Measurements from ENCODE around the gene TFF1. TPM values are rescaled to one million over a fixed set of nuclear protein-coding genes. Genes with fewer than 3 reads are reported as not detected.

TFF1 gene
- polyA plus RNA-seq, 1 donor from 2014 or later, result not detected

GRCh38 chr21:42389449-42389835 is 23.1 kb upstream of the TFF1 start:
- Histone ChIP-seq H3K9ac (ENCODE audit: low read length) (no peak overlapping the region), H3K36me3 (ENCODE audit: insufficient read depth, low read length) (no peaks in the 10 kb centered on the region), H3K9me2 (ENCODE audit: insufficient read depth, low read length) (no peaks in the 10 kb centered on the region), H3K79me2 (replicated peaks; ENCODE audit: insufficient read depth, low read length) (no peaks in the 10 kb centered on the region), H3K9me3 (ENCODE audit: low read length) (no peaks in the 10 kb centered on the region), H4K20me1 (ENCODE audit: insufficient read depth) (no peaks in the 10 kb centered on the region), H3K4me2 (ENCODE audit: low read length) (no peak overlapping the region), H3F3A (ENCODE audit: insufficient read depth, low read length, poor library complexity, severe bottlenecking) (no peaks in the 10 kb centered on the region), H2AFZ (ENCODE audit: low read depth, low read length) (no peak overlapping the region), H3K27me3 (ENCODE audit: insufficient read depth, low read depth, low read length) (no peaks in the 10 kb centered on the region), H3K27ac (ENCODE audit: low read length) (no peak overlapping the region), H3K4me3 (ENCODE audit: low read length) (no peak overlapping the region)
- TF ChIP-seq CTCF (IDR thresholded peaks at IDR 0.05; ENCODE audit: poor library complexity, severe bottlenecking) (no peak), POLR2AphosphoS5 (IDR thresholded peaks at IDR 0.05) (no peak), RAD21 (conservative IDR thresholded peaks at IDR 0.05) (no peak), EZH2 (IDR thresholded peaks at IDR 0.05; ENCODE audit: borderline replicate concordance, insufficient read depth, low read length, poor library complexity, severe bottlenecking) (no peak), SMC3 (conservative IDR thresholded peaks at IDR 0.05; ENCODE audit: poor library complexity) (no peak), MXI1 (conservative IDR thresholded peaks at IDR 0.05; ENCODE audit: poor library complexity, severe bottlenecking) (no peak)

GRCh38 chr21:42388740-42389448 is 22.6 kb upstream of the TFF1 start:
- H3K9ac ChIP-seq (ENCODE audit: low read length), result no peak overlapping the region
- no peak overlapping the region for H3K27ac ChIP-seq (ENCODE audit: low read length)
- H4K20me1 ChIP-seq (ENCODE audit: insufficient read depth), result no peaks in the 10 kb centered on the region
- no peaks in the 10 kb centered on the region for H3K79me2 ChIP-seq (replicated peaks; ENCODE audit: insufficient read depth, low read length)
- no peak for TF ChIP-seq SMC3 (conservative IDR thresholded peaks at IDR 0.05; ENCODE audit: poor library complexity)
- TF ChIP-seq TAF1 (IDR thresholded peaks at IDR 0.05; ENCODE audit: low read depth), result no peak
- no peak for TF ChIP-seq POLR2AphosphoS5 (IDR thresholded peaks at IDR 0.05)
- TF ChIP-seq CTCF (IDR thresholded peaks at IDR 0.05; ENCODE audit: poor library complexity, severe bottlenecking), result no peak
- no peak for TF ChIP-seq EP300 (conservative IDR thresholded peaks at IDR 0.05; ENCODE audit: poor library complexity, severe bottlenecking)
- H3F3A ChIP-seq (ENCODE audit: insufficient read depth, low read length, poor library complexity, severe bottlenecking), result no peaks in the 10 kb centered on the region
- no peaks in the 10 kb centered on the region for H3K9me2 ChIP-seq (ENCODE audit: insufficient read depth, low read length)
- no peak overlapping the region for H3K4me2 ChIP-seq (ENCODE audit: low read length)
- no peak overlapping the region for H3K4me3 ChIP-seq (ENCODE audit: low read length)
- no peak overlapping the region for H2AFZ ChIP-seq (ENCODE audit: low read depth, low read length)
- H3K27me3 ChIP-seq (ENCODE audit: insufficient read depth, low read depth, low read length), result no peaks in the 10 kb centered on the region
- no peaks in the 10 kb centered on the region for H3K9me3 ChIP-seq (ENCODE audit: low read length)
- no peaks in the 10 kb centered on the region for H3K36me3 ChIP-seq (ENCODE audit: insufficient read depth, low read length)

- H3K36me3 ChIP-seq (ENCODE audit: insufficient read depth, low read length), result no peaks in the 10 kb centered on the region
- no peak for TF ChIP-seq EP300 (conservative IDR thresholded peaks at IDR 0.05; ENCODE audit: poor library complexity, severe bottlenecking)
- TF ChIP-seq REST (IDR thresholded peaks at IDR 0.05; ENCODE audit: borderline replicate concordance), result no peak
- TF ChIP-seq POLR2AphosphoS5 (IDR thresholded peaks at IDR 0.05), result no peak
- no peak for TF ChIP-seq MXI1 (conservative IDR thresholded peaks at IDR 0.05; ENCODE audit: poor library complexity, severe bottlenecking)
- TF ChIP-seq EZH2 (IDR thresholded peaks at IDR 0.05; ENCODE audit: borderline replicate concordance, insufficient read depth, low read length, poor library complexity, severe bottlenecking), result no peak
- no peak for TF ChIP-seq TAF1 (IDR thresholded peaks at IDR 0.05; ENCODE audit: low read depth)
- TF ChIP-seq RAD21 (conservative IDR thresholded peaks at IDR 0.05), result no peak
- no peak for TF ChIP-seq CTCF (IDR thresholded peaks at IDR 0.05; ENCODE audit: poor library complexity, severe bottlenecking)
- no peak for TF ChIP-seq SMC3 (conservative IDR thresholded peaks at IDR 0.05; ENCODE audit: poor library complexity)
- no peaks in the 10 kb centered on the region for H3K27me3 ChIP-seq (ENCODE audit: insufficient read depth, low read depth, low read length)
- H3F3A ChIP-seq (ENCODE audit: insufficient read depth, low read length, poor library complexity, severe bottlenecking), result no peaks in the 10 kb centered on the region
- H2AFZ ChIP-seq (ENCODE audit: low read depth, low read length), result no peak overlapping the region
- no peak overlapping the region for H3K4me3 ChIP-seq (ENCODE audit: low read length)
- no peak overlapping the region for H3K9ac ChIP-seq (ENCODE audit: low read length)
- H4K20me1 ChIP-seq (ENCODE audit: insufficient read depth), result no peaks in the 10 kb centered on the region
- no peak overlapping the region for H3K4me2 ChIP-seq (ENCODE audit: low read length)
- H3K79me2 ChIP-seq (replicated peaks; ENCODE audit: insufficient read depth, low read length), result no peaks in the 10 kb centered on the region
- no peak overlapping the region for H3K27ac ChIP-seq (ENCODE audit: low read length)
- no peaks in the 10 kb centered on the region for H3K9me2 ChIP-seq (ENCODE audit: insufficient read depth, low read length)
- H3K9me3 ChIP-seq (ENCODE audit: low read length), result no peaks in the 10 kb centered on the region
Measured at GRCh38 chr21:42387843-42388340, 21.6 kb upstream of the TFF1 start.

All from neural cell (in vitro differentiated cells).